SK-N-MC (cell line): ENCODE results near the gene MAP7.

Experiments
- EZH2 ChIP-seq: fragments of 200-600 bp; sonication (generic); IDR thresholded peaks from one replicate; pipeline ENCODE4 v1.6.1; 2017; ENCODE audit warnings: antibody characterized with exemption
- FOXP2 ChIP-seq: optimal IDR thresholded peaks from 2 replicates; pipeline ENCODE3; 2011; ENCODE audit warnings: mild to moderate bottlenecking, moderate library complexity; ENCODE audit not compliant: insufficient read depth; ENCODE audit errors: extremely low read length, control extremely low read depth
- POLR2AphosphoS5 ChIP-seq: IDR thresholded peaks from 2 replicates; pipeline ENCODE4 v1.6.1; 2012; ENCODE audit warnings: mild to moderate bottlenecking, low read depth, low read length, borderline replicate concordance

GRCh38 chr6:136566851-136567250 is 16.6 kb upstream of the MAP7 start:
- TF ChIP-seq POLR2AphosphoS5: peak; percentile 76; the same call in 1 of the 2 replicates
- TF ChIP-seq EZH2: no peak
- no peak for TF ChIP-seq FOXP2
